Immature natural killer cell (primary cell): ENCODE results near the gene TCEAL3. TPM values are rescaled to one million over a fixed set of nuclear protein-coding genes. Genes with fewer than 3 reads are reported as not detected.
"Not testable (repeated sequence)": the region's sequence is repeated elsewhere in the genome, so short reads cannot be mapped to it uniquely, and the experiment has no call there.

Source experiments
- DNase-seq, 3 donors: peaks; one replicate each; pipeline ENCODE4 v3.0.0; 2022; ENCODE audit warnings: mixed read lengths in 1 of 3
- H3K27ac Mint-ChIP-seq, 6 donors: one replicate each; pipeline ENCODE4 v1.8.0; 2020; ENCODE audit warnings: mixed read lengths in 6 of 6, mild to moderate bottlenecking in 5 of 6, inconsistent platforms in 4 of 6, moderate library complexity in 3 of 6
- H3K27me3 Mint-ChIP-seq, 3 donors: one replicate each; pipeline ENCODE4 v1.8.0; 2020 to 2021; ENCODE audit warnings: low read depth in 3 of 3, mild to moderate bottlenecking in 3 of 3, mixed read lengths in 3 of 3, moderate library complexity in 3 of 3, inconsistent platforms in 1 of 3
- H3K36me3 Mint-ChIP-seq, 3 donors: one replicate each; pipeline ENCODE4 v1.8.0; 2020; ENCODE audit warnings: mixed read lengths in 3 of 3, inconsistent platforms in 2 of 3, mild to moderate bottlenecking in 2 of 3
- H3K4me1 Mint-ChIP-seq, 2 donors: one replicate each; pipeline ENCODE4 v1.8.0; 2020; ENCODE audit warnings: inconsistent platforms in 2 of 2, mild to moderate bottlenecking in 2 of 2, mixed read lengths in 2 of 2, moderate library complexity in 1 of 2
- H3K4me3 Mint-ChIP-seq, 5 donors: one replicate each; pipeline ENCODE4 v1.8.0; 2020; ENCODE audit warnings: mild to moderate bottlenecking in 5 of 5, mixed read lengths in 5 of 5, inconsistent platforms in 3 of 5, moderate library complexity in 3 of 5
- H3K9me3 Mint-ChIP-seq, 6 donors: one replicate each; pipeline ENCODE4 v1.8.0; 2020; ENCODE audit warnings: mild to moderate bottlenecking in 6 of 6, mixed read lengths in 6 of 6, inconsistent platforms in 4 of 6, moderate library complexity in 3 of 6
- polyA plus RNA-seq, 3 donors: library from polyadenylated mRNA; unstranded; fragments of 300-500 nt; fragmentation: Illumina TruSeq; gene quantifications; one replicate each; pipeline ENCODE4 v1.2.3, GENCODE V29; 2021

TCEAL3 gene
- polyA plus RNA-seq, 3 donors from 2014 or later: 6.8 to 11.4 (median 10.6) TPM

DNA sequence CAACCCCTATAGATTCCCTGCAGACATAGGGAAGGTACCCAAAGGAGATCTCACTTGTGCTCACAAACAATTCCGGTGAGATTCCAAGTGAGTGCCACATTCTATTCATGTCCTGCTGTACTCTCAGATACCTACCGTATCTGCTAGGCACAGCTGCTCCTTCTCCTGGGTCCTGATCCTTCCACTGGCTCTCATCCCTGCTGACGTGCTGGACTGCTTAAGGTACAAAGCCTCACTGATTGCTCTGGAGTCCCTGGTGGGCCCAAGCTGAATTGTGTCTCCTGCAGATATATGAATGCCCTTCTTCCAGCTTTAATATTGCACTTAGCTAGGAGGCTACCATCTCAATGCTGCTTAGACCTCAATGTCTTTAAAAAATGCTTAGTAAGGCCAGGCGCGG, 23.4 kb downstream of the TCEAL3 start:
- Mint-ChIP-seq H3K9me3 (no peaks in the 10 kb centered on the region), H3K4me3 (no peak overlapping the region), H3K4me1 (peaks cover 12 to 17% of the 10 kb centered on the region in 2 donors), H3K36me3 (no peaks in the 10 kb centered on the region), H3K27ac (no peak overlapping the region), H3K27me3 (peaks cover 0 to 3% (median 0%) of the 10 kb centered on the region in 3 donors)
- DNase-seq: no peak

- Mint-ChIP-seq H3K9me3 (no peaks in the 10 kb centered on the region), H3K27ac (no peak overlapping the region), H3K36me3 (no peaks in the 10 kb centered on the region), H3K4me3 (no peak overlapping the region), H3K27me3 (peaks cover 0 to 6% (median 4%) of the 10 kb centered on the region in 3 donors), H3K4me1 (no peaks in the 10 kb centered on the region)
- DNase-seq: no peak
These were observed 27.7 kb downstream of the TCEAL3 start for GRCh38 chrX:103635436-103635835.

DNA sequence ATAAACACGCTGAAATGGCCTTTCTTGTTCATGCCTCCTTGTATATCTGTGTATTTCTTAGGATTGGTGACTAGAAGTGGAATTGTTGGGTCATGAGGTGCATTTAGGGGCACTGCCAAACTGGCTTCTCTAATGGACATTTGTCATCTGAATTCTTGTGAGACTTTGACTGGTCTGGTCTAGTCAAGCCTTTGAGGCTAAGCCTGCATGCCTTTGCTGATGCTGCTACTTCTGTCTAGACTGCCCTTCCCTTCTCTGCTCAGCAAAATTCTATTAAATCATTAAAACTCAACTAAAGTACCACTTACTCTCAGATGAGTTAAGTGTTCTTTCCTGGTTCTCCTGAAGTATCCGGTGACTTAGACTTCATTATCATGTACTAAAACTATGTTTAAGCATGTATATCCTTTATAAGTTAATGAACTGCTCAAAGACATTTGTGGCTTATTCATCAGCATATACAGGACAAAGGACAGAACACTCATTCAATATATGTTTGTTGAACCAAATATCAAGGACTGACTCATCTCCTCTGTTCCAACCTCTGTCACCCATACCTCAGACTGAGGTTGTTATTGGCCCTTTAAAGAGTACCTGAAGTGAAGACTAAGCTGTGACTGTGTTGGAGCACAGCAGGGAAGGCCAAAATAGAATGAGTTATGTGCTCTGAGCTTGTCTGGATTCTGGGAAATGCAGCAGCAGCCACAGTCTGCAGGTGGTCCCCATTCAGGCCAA, 30.0 kb downstream of the TCEAL3 start:
- no peak for DNase-seq
- no peak overlapping the region for H3K4me3 Mint-ChIP-seq
- no peaks in the 10 kb centered on the region for H3K36me3 Mint-ChIP-seq
- no peak overlapping the region for H3K27ac Mint-ChIP-seq
- H3K9me3 Mint-ChIP-seq: no peaks in the 10 kb centered on the region
- H3K4me1 Mint-ChIP-seq: no peaks in the 10 kb centered on the region
- H3K27me3 Mint-ChIP-seq: peaks cover 1 to 7% (median 6%) of the 10 kb centered on the region in 3 donors

DNA sequence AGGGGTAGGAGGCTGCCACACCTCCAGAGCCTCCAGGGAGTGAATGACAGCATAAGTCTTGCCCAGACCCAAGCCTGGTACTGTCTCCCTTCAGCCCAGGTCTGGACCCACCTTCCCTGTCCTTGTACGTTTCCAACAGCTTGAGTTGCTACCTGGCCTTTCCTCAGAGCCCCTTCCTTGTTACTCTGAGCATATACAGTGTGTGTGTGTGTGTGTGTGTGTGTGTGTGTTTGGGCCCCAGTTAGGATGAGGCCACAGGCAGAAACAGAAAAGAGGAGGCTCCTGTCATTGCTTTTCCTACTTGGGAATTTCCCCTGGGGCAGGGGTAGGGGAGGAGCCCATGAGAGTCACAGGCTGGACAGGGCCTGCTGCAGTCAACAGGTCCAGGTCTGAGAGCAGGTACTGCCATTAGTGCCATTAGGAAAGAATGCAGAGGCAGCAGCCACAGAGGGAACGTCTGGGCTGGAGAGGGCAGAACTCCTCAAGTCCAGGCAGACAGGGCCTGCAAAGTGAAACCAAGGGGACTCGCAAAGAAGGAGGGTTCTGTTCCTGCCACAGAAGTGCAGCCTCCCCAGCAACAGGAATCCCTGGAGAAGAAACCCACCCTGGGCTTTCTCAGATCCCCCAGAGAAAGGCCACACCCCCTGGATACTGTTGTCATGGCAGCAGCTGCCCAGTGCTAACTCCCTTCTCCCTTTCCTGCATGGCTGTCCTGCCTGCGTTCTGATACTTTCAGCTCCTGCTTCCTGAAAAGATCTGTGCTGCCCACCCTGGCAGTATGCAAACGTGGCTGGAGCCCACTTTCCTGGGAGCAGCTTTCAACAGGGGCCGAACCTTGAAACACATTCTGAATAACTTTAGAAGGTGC, 30.9 kb downstream of the TCEAL3 start:
- H3K36me3 Mint-ChIP-seq, H3K9me3 Mint-ChIP-seq, H3K27me3 Mint-ChIP-seq, DNase-seq, H3K4me1 Mint-ChIP-seq, H3K27ac Mint-ChIP-seq, H3K4me3 Mint-ChIP-seq: not testable (repeated sequence)

DNA sequence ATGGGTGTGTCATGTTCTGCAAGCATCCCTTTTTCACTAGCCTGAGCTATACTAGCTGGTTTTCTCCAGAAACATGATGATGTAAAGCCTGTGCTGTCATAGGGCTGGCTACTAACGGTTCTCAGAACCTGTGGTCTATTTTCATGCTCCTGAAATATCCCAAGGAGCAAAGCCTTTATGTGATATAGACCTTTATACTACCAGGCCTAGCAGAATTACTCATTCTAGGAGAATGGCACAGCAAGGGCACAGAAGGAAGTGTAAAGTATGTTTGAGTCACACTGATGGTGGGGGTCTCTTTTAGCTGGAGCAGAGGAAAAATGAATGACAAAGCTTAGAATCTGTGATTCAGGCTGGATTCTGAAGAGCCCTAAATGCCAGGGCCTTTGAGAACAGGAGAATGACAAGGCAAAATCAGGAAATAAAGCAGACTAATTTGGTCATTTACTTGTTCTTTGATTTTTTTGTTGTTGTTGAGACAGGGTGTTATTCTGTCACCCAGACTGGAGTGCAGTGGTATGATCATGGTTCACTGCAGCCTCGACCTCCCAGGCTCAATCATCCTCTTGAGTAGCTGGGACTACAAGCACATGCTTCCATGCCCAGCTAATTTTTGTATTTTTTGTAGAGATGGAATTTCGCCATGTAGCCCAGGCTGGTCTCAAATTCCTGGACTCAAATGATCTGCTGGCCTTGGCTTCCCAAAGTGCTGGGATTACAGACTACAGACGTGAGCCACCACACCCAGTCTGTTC, 32.8 kb downstream of the TCEAL3 start:
- H3K36me3 Mint-ChIP-seq: no peaks in the 10 kb centered on the region
- no peaks in the 10 kb centered on the region for H3K9me3 Mint-ChIP-seq
- H3K27ac Mint-ChIP-seq: no peak overlapping the region
- no peak overlapping the region for H3K4me3 Mint-ChIP-seq
- H3K27me3 Mint-ChIP-seq: peaks cover 2 to 14% (median 4%) of the 10 kb centered on the region in 3 donors
- H3K4me1 Mint-ChIP-seq: no peaks in the 10 kb centered on the region
- DNase-seq: no peak

DNA sequence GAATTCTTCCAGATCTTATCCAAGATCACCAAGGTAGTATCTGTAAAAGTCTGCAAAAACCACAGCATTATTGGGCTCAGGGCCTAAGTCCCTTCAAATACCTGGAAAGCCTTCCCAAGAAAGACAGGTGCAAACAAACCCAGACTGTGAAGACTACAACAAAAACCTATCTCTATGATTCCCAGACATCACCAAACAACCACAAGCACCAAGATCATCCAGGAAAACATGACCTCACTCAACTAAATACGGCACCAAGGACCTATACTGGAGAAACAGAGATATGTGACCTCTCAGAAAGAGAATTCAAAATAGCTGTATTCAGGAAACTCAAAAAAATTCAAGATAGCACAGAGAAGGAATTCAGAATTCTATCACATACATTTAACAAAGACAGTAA, 36.4 kb downstream of the TCEAL3 start:
- Mint-ChIP-seq H3K4me3 (no peak overlapping the region), H3K36me3 (no peaks in the 10 kb centered on the region), H3K27me3 (peaks cover 3 to 11% (median 5%) of the 10 kb centered on the region in 3 donors), H3K27ac (no peak overlapping the region), H3K9me3 (no peaks in the 10 kb centered on the region), H3K4me1 (no peaks in the 10 kb centered on the region)
- no peak for DNase-seq

DNA sequence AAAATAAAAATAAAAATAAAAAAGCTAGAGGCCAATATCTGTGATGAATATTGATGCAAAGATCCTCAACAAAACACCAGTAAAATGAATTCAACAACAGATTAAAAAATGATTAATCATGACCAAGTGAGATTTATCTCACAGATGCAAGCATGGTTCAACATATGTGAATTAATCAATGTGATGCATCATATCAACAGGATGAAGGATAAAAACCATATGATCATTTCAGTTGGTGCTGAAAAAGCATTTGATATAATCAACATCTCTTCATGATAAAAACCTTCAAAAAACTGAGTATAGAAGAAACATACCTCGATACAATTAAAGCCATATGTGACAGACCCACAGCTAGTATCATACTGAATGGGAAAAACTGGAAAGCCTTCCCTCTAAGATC, 39.9 kb downstream of the TCEAL3 start:
- Mint-ChIP-seq H3K9me3 (no peaks in the 10 kb centered on the region), H3K36me3 (no peaks in the 10 kb centered on the region), H3K27me3 (peaks cover 4 to 14% (median 6%) of the 10 kb centered on the region in 3 donors), H3K4me1 (no peaks in the 10 kb centered on the region), H3K4me3 (no peak overlapping the region), H3K27ac (no peak overlapping the region)
- no peak for DNase-seq

DNA sequence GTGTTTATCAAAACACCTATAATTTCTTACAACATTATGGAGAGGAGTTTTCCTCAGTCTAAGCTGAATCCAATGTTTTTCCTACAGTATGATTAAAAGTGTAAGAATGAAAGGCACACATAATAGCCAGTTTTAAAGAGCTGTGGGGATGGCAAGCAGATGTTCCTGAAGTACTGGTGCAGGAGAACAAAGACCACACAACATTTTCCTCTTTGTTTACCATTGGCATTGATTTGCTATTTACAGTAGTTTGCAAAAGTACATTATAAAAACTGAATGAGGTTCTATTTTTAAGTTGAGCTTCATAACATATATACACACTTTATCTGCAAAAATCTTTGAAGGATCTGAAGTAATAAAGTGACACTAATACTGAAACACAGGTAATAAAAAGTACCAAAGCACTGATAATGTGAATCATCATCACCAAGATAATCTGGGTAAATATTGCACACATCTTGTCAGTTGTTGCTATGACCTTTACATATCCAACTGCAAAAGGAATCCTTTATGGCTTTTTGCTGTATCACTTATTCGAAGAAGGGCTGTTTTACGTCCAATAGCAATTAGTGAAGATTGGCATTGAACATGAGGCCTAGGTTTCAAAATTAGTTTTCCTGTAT, 43.5 kb downstream of the TCEAL3 start:
- no peak for DNase-seq
- Mint-ChIP-seq H3K27ac (no peak overlapping the region), H3K36me3 (no peaks in the 10 kb centered on the region), H3K27me3 (peaks cover 3 to 7% (median 6%) of the 10 kb centered on the region in 3 donors), H3K4me1 (peaks cover 0 to 4% of the 10 kb centered on the region in 2 donors), H3K4me3 (no peak overlapping the region), H3K9me3 (peaks cover 0 to 1% (median 0%) of the 10 kb centered on the region in 6 donors)

- H3K27me3 Mint-ChIP-seq, H3K36me3 Mint-ChIP-seq, DNase-seq, H3K4me1 Mint-ChIP-seq, H3K27ac Mint-ChIP-seq, H3K4me3 Mint-ChIP-seq, H3K9me3 Mint-ChIP-seq: not testable (repeated sequence)
These were observed 47.7 kb downstream of the TCEAL3 start for GRCh38 chrX:103655230-103656000.

DNA sequence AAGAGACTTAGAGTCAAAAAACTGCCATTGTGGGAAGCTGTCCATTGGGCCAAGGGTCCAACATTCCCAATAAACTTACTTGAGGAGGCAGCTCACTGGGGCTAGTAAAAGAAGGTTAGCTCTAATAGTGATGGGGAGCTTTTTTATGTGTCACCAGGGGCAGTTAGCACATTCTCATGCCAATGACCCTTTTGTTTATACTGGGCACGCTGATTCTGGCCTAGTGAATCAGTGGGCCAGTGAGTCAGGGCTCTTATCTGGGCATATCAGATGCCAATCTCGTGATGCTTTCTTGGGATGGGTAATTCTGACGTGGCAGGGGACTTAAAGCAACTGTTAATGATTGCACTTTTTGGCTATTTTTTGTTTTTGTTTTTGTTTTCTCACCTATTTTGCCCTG, 48.9 kb downstream of the TCEAL3 start:
- Mint-ChIP-seq H3K36me3 (peaks cover 0 to 4% (median 0%) of the 10 kb centered on the region in 3 donors), H3K4me1 (peaks cover 0 to 5% of the 10 kb centered on the region in 2 donors), H3K27me3 (peaks cover 0 to 6% (median 4%) of the 10 kb centered on the region in 3 donors), H3K9me3 (peaks cover 0 to 1% (median 0%) of the 10 kb centered on the region in 6 donors), H3K27ac (no peak overlapping the region), H3K4me3 (no peak overlapping the region)
- DNase-seq: no peak

DNA sequence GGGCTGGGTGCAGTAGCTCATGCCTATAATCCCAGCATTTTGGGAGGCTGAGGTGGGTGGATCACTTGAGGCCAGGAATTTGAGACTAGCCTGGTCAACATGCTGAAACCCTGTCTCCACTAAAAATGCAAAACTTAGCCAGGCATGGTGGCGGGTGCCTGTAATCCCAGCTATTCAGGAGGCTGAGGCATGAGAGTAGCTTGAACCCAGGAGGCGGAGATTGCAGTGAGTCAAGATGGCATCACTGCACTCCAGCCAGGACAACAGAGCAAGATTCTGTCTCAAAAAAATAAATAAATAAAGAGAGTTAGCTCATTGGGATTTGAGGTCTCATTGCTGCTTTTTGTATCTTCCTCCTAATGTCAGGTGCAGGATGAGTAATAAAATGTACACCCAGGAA, 49.3 kb downstream of the TCEAL3 start:
- not testable (repeated sequence) for H3K27me3 Mint-ChIP-seq, H3K36me3 Mint-ChIP-seq, H3K9me3 Mint-ChIP-seq, H3K27ac Mint-ChIP-seq, H3K4me3 Mint-ChIP-seq, DNase-seq, H3K4me1 Mint-ChIP-seq

GRCh38 chrX:103658681-103659433, 51.1 kb downstream of the TCEAL3 start:
- Mint-ChIP-seq H3K9me3 (peaks cover 0 to 1% (median 0%) of the 10 kb centered on the region in 6 donors), H3K36me3 (peaks cover 0 to 4% (median 0%) of the 10 kb centered on the region in 3 donors), H3K27ac (no peak overlapping the region), H3K27me3 (peaks cover 0 to 11% (median 5%) of the 10 kb centered on the region in 3 donors), H3K4me3 (no peak overlapping the region), H3K4me1 (peaks cover 0 to 5% of the 10 kb centered on the region in 2 donors)
- no peak for DNase-seq
